BJ (cell line): Measurements from ENCODE around the gene SLC19A2. TPM values are rescaled to one million over a fixed set of nuclear protein-coding genes. Genes with fewer than 3 reads are reported as not detected.

Experiments used
- CTCF ChIA-PET: fragments of 350-600 bp; formaldehyde crosslinking; extraction: SDS; loops from one replicate; lab custom pipeline; 2021; ENCODE audit warnings: antibody characterized with exemption, inconsistent platforms; lab: Yijun Ruan, JAX
- POLR2A ChIA-PET: fragments of 300-600 bp; sonication (Branson Sonifier 250); formaldehyde crosslinking; extraction: SDS; loops from one replicate; lab custom pipeline; 2021; ENCODE audit warnings: antibody characterized with exemption; lab: Charles Lee
- DNase-seq: peaks from one replicate; pipeline ENCODE4 v3.0.0-alpha.2; 2011; ENCODE audit warnings: low read depth
- H3K27me3 ChIP-seq: 2 replicates; pipeline ENCODE4 v1.6.0; 2011; ENCODE audit warnings: low read length; ENCODE audit not compliant: control insufficient read depth, insufficient read depth
- H3K36me3 ChIP-seq: 2 replicates; pipeline ENCODE4 v1.5.1; 2011; ENCODE audit warnings: low read length; ENCODE audit not compliant: control insufficient read depth, insufficient read depth
- H3K4me3 ChIP-seq: 2 replicates; pipeline ENCODE4 v1.5.1; 2011; ENCODE audit warnings: low read depth, mild to moderate bottlenecking, control low read depth, low read length
- polyA plus RNA-seq: library from polyadenylated mRNA; depleted of rRNA; stranded (reverse); fragments of >200 nt; gene quantifications from 2 replicates; pipeline ENCODE4 v1.2.3, GENCODE V29; 2011
- TF ChIP-seq, protein P1 (sequence below): IDR thresholded peaks from 2 replicates; pipeline ENCODE4 v1.5.1; 2011; ENCODE audit warnings: low read depth, mild to moderate bottlenecking, control low read depth, inconsistent platforms, low read length, moderate library complexity; ENCODE audit not compliant: insufficient read depth

The SLC19A2 gene
- polyA plus RNA-seq, 1 experiment = 3.3 TPM

- peaks cover 1% of the 10 kb centered on the region; the same call in 1 of the 2 replicates for H3K27me3 ChIP-seq
- H3K4me3 ChIP-seq = peak overlapping the region; percentile 9
- H3K36me3 ChIP-seq = no peaks in the 10 kb centered on the region
- POLR2A ChIA-PET = no interaction called here
- CTCF ChIA-PET = interaction anchor here (2.4 kb wide), 1 partner anchor 86 kb away, joined by 12 read pairs; no protein-coding TSS in a partner anchor
- no peak for DNase-seq
- TF ChIP-seq, protein P1, sequence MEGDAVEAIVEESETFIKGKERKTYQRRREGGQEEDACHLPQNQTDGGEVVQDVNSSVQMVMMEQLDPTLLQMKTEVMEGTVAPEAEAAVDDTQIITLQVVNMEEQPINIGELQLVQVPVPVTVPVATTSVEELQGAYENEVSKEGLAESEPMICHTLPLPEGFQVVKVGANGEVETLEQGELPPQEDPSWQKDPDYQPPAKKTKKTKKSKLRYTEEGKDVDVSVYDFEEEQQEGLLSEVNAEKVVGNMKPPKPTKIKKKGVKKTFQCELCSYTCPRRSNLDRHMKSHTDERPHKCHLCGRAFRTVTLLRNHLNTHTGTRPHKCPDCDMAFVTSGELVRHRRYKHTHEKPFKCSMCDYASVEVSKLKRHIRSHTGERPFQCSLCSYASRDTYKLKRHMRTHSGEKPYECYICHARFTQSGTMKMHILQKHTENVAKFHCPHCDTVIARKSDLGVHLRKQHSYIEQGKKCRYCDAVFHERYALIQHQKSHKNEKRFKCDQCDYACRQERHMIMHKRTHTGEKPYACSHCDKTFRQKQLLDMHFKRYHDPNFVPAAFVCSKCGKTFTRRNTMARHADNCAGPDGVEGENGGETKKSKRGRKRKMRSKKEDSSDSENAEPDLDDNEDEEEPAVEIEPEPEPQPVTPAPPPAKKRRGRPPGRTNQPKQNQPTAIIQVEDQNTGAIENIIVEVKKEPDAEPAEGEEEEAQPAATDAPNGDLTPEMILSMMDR = no peak
These were observed 25.4 kb downstream of the SLC19A2 start for GRCh38 chr1:169460191-169460833.

- CTCF ChIA-PET = no interaction called here
- TF ChIP-seq, protein P1 = no peak
These were observed 28.3 kb downstream of the SLC19A2 start for GRCh38 chr1:169457443-169457842.

DNA sequence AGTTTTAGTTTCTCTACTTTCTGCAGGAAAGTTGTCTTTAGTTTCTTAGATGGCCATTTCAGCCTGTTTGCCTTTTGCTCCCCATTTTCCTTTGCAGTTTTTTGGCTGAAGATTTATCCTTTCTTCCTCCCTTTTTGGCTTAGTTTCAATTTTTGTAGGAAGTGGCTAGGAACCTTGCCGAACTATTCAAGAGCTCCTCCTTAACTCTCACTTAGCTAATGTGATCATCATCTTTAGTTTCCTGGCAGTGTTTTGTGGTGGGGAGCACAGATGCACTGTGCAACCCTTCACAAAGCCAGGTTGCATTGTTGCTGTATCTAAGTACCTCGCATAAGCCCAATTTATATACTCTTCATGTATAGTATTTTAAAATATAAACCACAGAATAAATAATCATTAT, 29.7 kb downstream of the SLC19A2 start:
- peaks cover 1% of the 10 kb centered on the region; the same call in 1 of the 2 replicates for H3K27me3 ChIP-seq
- H3K36me3 ChIP-seq = no peaks in the 10 kb centered on the region
- H3K4me3 ChIP-seq = no peak overlapping the region
- ChIA-PET POLR2A (no interaction called here), CTCF (no interaction called here)
- no peak for DNase-seq
- TF ChIP-seq, protein P1 = no peak

More at GRCh38 chr1:169457443-169457842, 28.3 kb downstream of the SLC19A2 start:
- POLR2A ChIA-PET = no interaction called here
- DNase-seq = no peak
- Histone ChIP-seq H3K27me3 (peaks cover 1% of the 10 kb centered on the region; the same call in 1 of the 2 replicates), H3K4me3 (no peak overlapping the region), H3K36me3 (no peaks in the 10 kb centered on the region)

DNA sequence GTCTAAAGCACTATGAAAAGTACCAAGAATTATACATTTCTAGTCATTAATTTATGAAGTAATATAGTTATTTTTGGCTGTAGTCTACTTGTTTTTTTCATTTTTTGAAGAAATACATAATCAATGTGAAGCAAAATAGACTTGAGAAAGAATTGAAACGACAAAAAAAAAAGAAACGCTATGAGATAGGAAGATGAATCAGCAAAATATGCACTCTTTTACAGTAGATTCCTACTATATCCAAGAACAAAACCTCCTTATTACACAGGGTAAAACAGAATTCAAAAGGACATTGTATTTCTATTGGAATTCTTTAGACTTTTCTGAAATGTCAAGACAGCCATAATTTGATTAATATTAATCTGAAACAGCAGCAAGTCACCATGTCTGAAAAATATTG, 32.8 kb downstream of the SLC19A2 start:
- CTCF ChIA-PET = interaction anchor here (1.2 kb wide), 1 partner anchor 93 kb away, joined by 3 read pairs; no protein-coding TSS in a partner anchor
- H3K4me3 ChIP-seq = no peak overlapping the region
- no peak for DNase-seq
- POLR2A ChIA-PET = no interaction called here
- TF ChIP-seq, protein P1 = no peak
- H3K27me3 ChIP-seq = no peaks in the 10 kb centered on the region
- H3K36me3 ChIP-seq = no peaks in the 10 kb centered on the region

GRCh38 chr1:169451218-169451824, 34.4 kb downstream of the SLC19A2 start:
- TF ChIP-seq, protein P1 = no peak
- H3K36me3 ChIP-seq = no peaks in the 10 kb centered on the region
- ChIA-PET POLR2A (no interaction called here), CTCF (no interaction called here)
- DNase-seq = no peak
- H3K27me3 ChIP-seq = no peaks in the 10 kb centered on the region
- no peak overlapping the region for H3K4me3 ChIP-seq
